ENCODE results near the gene SMC5. TPM values are rescaled to one million over a fixed set of nuclear protein-coding genes. Genes with fewer than 3 reads are reported as not detected.
A peak's percentile ranks its signal among the peaks of the same experiment; 100 is the strongest.
"Not testable (repeated sequence)": the region's sequence is repeated elsewhere in the genome, so short reads cannot be mapped to it uniquely, and the experiment has no call there.

SMC5 gene
- total RNA-seq, 1 donor from 2014 or later = 10.0 TPM

- DNase-seq (ENCODE audit: missing footprints); ATAC-seq; intact Hi-C loops (cut with DNase I): not testable (repeated sequence)
Measured at GRCh38 chr9:70328625-70329024, 69.8 kb downstream of the SMC5 start.

GRCh38 chr9:70340572-70340971, 81.8 kb downstream of the SMC5 start:
- no peak for DNase-seq (ENCODE audit: missing footprints)
- intact Hi-C loops (cut with DNase I) = loop anchor here (1.0 kb wide), 1 partner anchor 262 kb away; no protein-coding TSS in a partner anchor
- no peak for ATAC-seq

- ATAC-seq (no peak), DNase-seq (ENCODE audit: missing footprints) (no peak)
- intact Hi-C loops (cut with DNase I) = no loop called here
Measured at GRCh38 chr9:70347046-70347445, 88.3 kb downstream of the SMC5 start.

- ATAC-seq (no peak), DNase-seq (ENCODE audit: missing footprints) (no peak)
- intact Hi-C loops (cut with DNase I) = loop anchor here (5.0 kb wide), 1 partner anchor 130 kb away; no protein-coding TSS in a partner anchor
Measured at GRCh38 chr9:70352356-70352755, 93.6 kb downstream of the SMC5 start.

- no peak for ATAC-seq
- DNase-seq (ENCODE audit: missing footprints) = no peak
- intact Hi-C loops (cut with DNase I) = loop anchor here (1.0 to 5.0 kb wide), 2 partner anchors 129 to 249 kb away; no protein-coding TSS in a partner anchor
Measured at GRCh38 chr9:70352802-70353201, 94.0 kb downstream of the SMC5 start.

GRCh38 chr9:70355801-70356200, 97.0 kb downstream of the SMC5 start:
- intact Hi-C loops (cut with DNase I) = loop anchor here (5.0 kb wide), 1 partner anchor 36 kb away; no protein-coding TSS in a partner anchor
- DNase-seq (ENCODE audit: missing footprints) (no peak), ATAC-seq (peak; percentile 73)

- DNase-seq (ENCODE audit: missing footprints) = no peak
- intact Hi-C loops (cut with DNase I) = no loop called here
- ATAC-seq = no peak
Measured at GRCh38 chr9:70362952-70363351, 104.2 kb downstream of the SMC5 start.

- ATAC-seq = no peak
- intact Hi-C loops (cut with DNase I) = no loop called here
- no peak for DNase-seq (ENCODE audit: missing footprints)
Measured at GRCh38 chr9:70363760-70364159, 105.0 kb downstream of the SMC5 start.

- ATAC-seq (no peak), DNase-seq (ENCODE audit: missing footprints) (no peak)
- intact Hi-C loops (cut with DNase I) = no loop called here
Measured at GRCh38 chr9:70367305-70367930, 108.6 kb downstream of the SMC5 start.

- no peak for ATAC-seq
- no peak for DNase-seq (ENCODE audit: missing footprints)
- intact Hi-C loops (cut with DNase I) = no loop called here
Measured at GRCh38 chr9:70374962-70375618, 116.3 kb downstream of the SMC5 start.

GRCh38 chr9:70382046-70382708, 123.4 kb downstream of the SMC5 start:
- ATAC-seq = no peak
- DNase-seq (ENCODE audit: missing footprints) = no peak
- intact Hi-C loops (cut with DNase I) = no loop called here

GRCh38 chr9:70382709-70383605, 124.2 kb downstream of the SMC5 start:
- DNase-seq (ENCODE audit: missing footprints) (no peak), ATAC-seq (no peak)
- intact Hi-C loops (cut with DNase I) = no loop called here

GRCh38 chr9:70385426-70385825, 126.6 kb downstream of the SMC5 start:
- intact Hi-C loops (cut with DNase I) = no loop called here
- ATAC-seq = no peak
- no peak for DNase-seq (ENCODE audit: missing footprints)

GRCh38 chr9:70387663-70388062, 128.9 kb downstream of the SMC5 start:
- intact Hi-C loops (cut with DNase I) = no loop called here
- no peak for DNase-seq (ENCODE audit: missing footprints)
- ATAC-seq = no peak

GRCh38 chr9:70389188-70389587, 130.4 kb downstream of the SMC5 start:
- intact Hi-C loops (cut with DNase I) = no loop called here
- no peak for DNase-seq (ENCODE audit: missing footprints)
- no peak for ATAC-seq

GRCh38 chr9:70389621-70390266, 131.0 kb downstream of the SMC5 start:
- DNase-seq (ENCODE audit: missing footprints) (no peak), ATAC-seq (peak; percentile 53)
- intact Hi-C loops (cut with DNase I) = loop anchor here (5.0 kb wide), 2 partner anchors 32 to 213 kb away; no protein-coding TSS in a partner anchor

- intact Hi-C loops (cut with DNase I) = loop anchor here (5.0 kb wide), 2 partner anchors 34 to 211 kb away; no protein-coding TSS in a partner anchor
- no peak for DNase-seq (ENCODE audit: missing footprints)
- ATAC-seq = no peak
Measured at GRCh38 chr9:70390933-70391341, 132.2 kb downstream of the SMC5 start.

GRCh38 chr9:70392189-70392588, 133.4 kb downstream of the SMC5 start:
- no peak for DNase-seq (ENCODE audit: missing footprints)
- intact Hi-C loops (cut with DNase I) = loop anchor here (2.0 to 5.0 kb wide), 3 partner anchors 19 to 210 kb away; no protein-coding TSS in a partner anchor
- peak; percentile 45 for ATAC-seq
